GM12878 (cell line): Measurements from ENCODE around the gene CNR1. TPM values are rescaled to one million over a fixed set of nuclear protein-coding genes. Genes with fewer than 3 reads are reported as not detected.

Experiments
- ATAC-seq: fragments of 200-7000 bp; cut with Tn5 transposase; 3 replicates; pipeline ENCODE4 v1.9.1; 2020; ENCODE audit warnings: mild to moderate bottlenecking, moderate library complexity
- BruUV-seq: library from RNA; stranded (reverse); fragments of 400-500 nt; replicated peaks from 2 replicates; lab custom pipeline; 2021; lab: Mats Ljungman, UMichigan
- CTCF ChIA-PET: fragments of 300-600 bp; sonication (Branson Sonifier 250); formaldehyde crosslinking; extraction: SDS; loops from one replicate; lab custom pipeline; 2021; ENCODE audit warnings: inconsistent platforms; lab: Yijun Ruan, JAX
- POLR2A ChIA-PET: fragments of 350-600 bp; formaldehyde crosslinking; extraction: SDS; loops from one replicate; lab custom pipeline; 2021; ENCODE audit warnings: inconsistent platforms; lab: Charles Lee
- RAD21 ChIA-PET: fragments of 300-600 bp; sonication (Branson Sonifier 250); formaldehyde crosslinking; loops from one replicate; lab custom pipeline; 2023; ENCODE audit warnings: antibody characterized with exemption; ENCODE audit not compliant: unreplicated experiment; lab: Charles Lee
- SMC1A ChIA-PET: fragments of 300-600 bp; sonication (Branson Sonifier 250); formaldehyde crosslinking; loops from one replicate; lab custom pipeline; 2023; ENCODE audit not compliant: unreplicated experiment, uncharacterized antibody; lab: Charles Lee
- DNase-seq: peaks from one replicate; pipeline ENCODE4 v3.0.0-alpha.2; 2011; ENCODE audit warnings: low read depth, low spot score
- FAIRE-seq: peaks from 3 replicates; lab custom pipeline; 2011; peaks lifted over from hg19 to GRCh38; lab: Jason Lieb, UNC
- H2AFZ ChIP-seq: 2 replicates; pipeline ENCODE4 v1.6.0; 2011; ENCODE audit warnings: low read depth, low read length, control low read depth; ENCODE audit not compliant: control insufficient read depth
- H3K27ac ChIP-seq: 2 replicates; pipeline ENCODE4 v1.5.1; 2011; ENCODE audit warnings: control low read depth; ENCODE audit not compliant: control insufficient read depth, insufficient read depth
- H3K27me3 ChIP-seq, 2 experiments: replicated peaks in 1 of 2; 2 replicates each; pipeline versions ENCODE4 v1.6.0 to v1.6.1; 2011; ENCODE audit warnings: low read length in 1 of 2; ENCODE audit not compliant: control insufficient read depth in 2 of 2, insufficient read depth in 2 of 2
- H3K36me3 ChIP-seq, 2 experiments: 2 replicates each; pipeline ENCODE4 v1.5.1; 2011; ENCODE audit warnings: low read length in 1 of 2; ENCODE audit not compliant: control insufficient read depth in 2 of 2, insufficient read depth in 2 of 2
- H3K4me1 ChIP-seq: 2 replicates; pipeline ENCODE4 v1.6.1; 2011; ENCODE audit warnings: mild to moderate bottlenecking, low read length, moderate library complexity, mixed read lengths; ENCODE audit not compliant: control insufficient read depth, insufficient read depth
- H3K4me2 ChIP-seq: 2 replicates; pipeline ENCODE4 v1.6.0; 2011; ENCODE audit warnings: control low read depth; ENCODE audit not compliant: control insufficient read depth, insufficient read depth
- H3K4me3 ChIP-seq: fragments of 200-600 bp; sonication (generic); 2 replicates; pipeline ENCODE4 v1.5.1; 2016
- H3K79me2 ChIP-seq: 2 replicates; pipeline ENCODE4 v1.6.0; 2011; ENCODE audit warnings: low read length; ENCODE audit not compliant: control insufficient read depth, insufficient read depth
- H3K9ac ChIP-seq: 2 replicates; pipeline ENCODE4 v1.8.0; 2011; ENCODE audit warnings: low read length, control low read depth, mixed read lengths; ENCODE audit not compliant: control insufficient read depth, insufficient read depth
- H3K9me3 ChIP-seq: replicated peaks from 3 replicates; pipeline ENCODE4 v1.5.1; 2011; ENCODE audit warnings: mild to moderate bottlenecking, low read length; ENCODE audit not compliant: control insufficient read depth, insufficient read depth
- H4K20me1 ChIP-seq: 2 replicates; pipeline ENCODE4 v1.6.0; 2011; ENCODE audit not compliant: control insufficient read depth, insufficient read depth
- ASH2L ChIP-seq: fragments of 300-600, 200-600 bp; sonication (generic); IDR thresholded peaks from 2 replicates; pipeline ENCODE4 v1.6.1; 2017; ENCODE audit warnings: low read depth, mild to moderate bottlenecking, borderline replicate concordance
- BACH1 ChIP-seq: fragments of 450-650 bp; IDR thresholded peaks from 2 replicates; pipeline ENCODE4 v1.6.1; 2017; ENCODE audit warnings: mild to moderate bottlenecking, borderline replicate concordance
- BRCA1 ChIP-seq: IDR thresholded peaks from 2 replicates; pipeline ENCODE4 v1.6.1; 2011; ENCODE audit warnings: low read depth, low read length, improper control_type of control experiment
- CBX5 ChIP-seq: sonication (generic); IDR thresholded peaks from 2 replicates; pipeline ENCODE4 v1.6.1; 2016; ENCODE audit warnings: low read depth, moderate library complexity, mild to moderate bottlenecking, inconsistent platforms
- EED ChIP-seq: sonication (generic); IDR thresholded peaks from 2 replicates; pipeline ENCODE4 v1.6.1; 2016; ENCODE audit warnings: antibody characterized with exemption, low read depth
- IKZF2 ChIP-seq, 2 experiments: fragments of 450-650 bp; IDR thresholded peaks; 2 replicates each; pipeline ENCODE4 v1.6.1; 2017; ENCODE audit warnings: mild to moderate bottlenecking in 2 of 2, moderate library complexity in 2 of 2
- IRF4 ChIP-seq: IDR thresholded peaks from 2 replicates; pipeline ENCODE4 v1.6.1; 2011; ENCODE audit warnings: low read depth, low read length
- JUNB ChIP-seq: IDR thresholded peaks from 2 replicates; pipeline ENCODE4 v1.6.1; 2016; ENCODE audit warnings: antibody characterized with exemption, mild to moderate bottlenecking
- NRF1 ChIP-seq: conservative IDR thresholded peaks from 2 replicates; pipeline ENCODE4 v1.6.1; 2011; ENCODE audit warnings: mild to moderate bottlenecking, low read depth, low read length, improper control_type of control experiment
- TCF7 ChIP-seq: IDR thresholded peaks from 2 replicates; pipeline ENCODE4 v1.6.1; 2014; ENCODE audit warnings: antibody characterized with exemption, borderline replicate concordance
- ZNF384 ChIP-seq: IDR thresholded peaks from 2 replicates; pipeline ENCODE4 v1.6.1; 2012; ENCODE audit warnings: low read depth, mild to moderate bottlenecking, low read length, improper control_type of control experiment, borderline replicate concordance
- ZSCAN29 ChIP-seq: fragments of 450-650 bp; IDR thresholded peaks from 2 replicates; pipeline ENCODE4 v1.6.1; 2017; ENCODE audit warnings: mild to moderate bottlenecking, moderate library complexity
- WGBS: methylation state at CpG from one replicate; pipeline ENCODE4 v1.1.6; 2016; ENCODE audit warnings: low lambda C conversion rate; ENCODE audit not compliant: insufficient replicate concordance, insufficient coverage; ENCODE audit errors: missing lambda C conversion rate; 5-methylcytosine and 5-hydroxymethylcytosine counted together
- in situ Hi-C: fragments of 300-500 bp; cut with MboI; formaldehyde crosslinking; loops from 9 replicates; pipeline ENCODE4 v1.14.3; 2018; ENCODE audit warnings: mixed read lengths
- intact Hi-C: fragments of 100-400 bp; cut with micrococcal nuclease; formaldehyde crosslinking; loops from one replicate; pipeline ENCODE4 v1.14.2; 2022; ENCODE audit not compliant: unreplicated experiment
- polyA plus RNA-seq, 11 experiments: library from polyadenylated mRNA; depleted of rRNA in 4 of 11; unstranded in 6 of 11; stranded (reverse) in 5 of 11; fragments of >200 nt; fragmentation: Nextera tagmentation in 4 of 11; fragmentation: Illumina TruSeq in 1 of 11; extraction: Ambion mirVana in 4 of 11; extraction: Trizol in 1 of 11; gene quantifications; 1 replicate in 1 of 11; 2 replicates in 10 of 11; pipeline versions ENCODE4 v1.2.1 to v1.2.3, GENCODE V29; 2011 to 2016; ENCODE audit warnings: inconsistent platforms in 2 of 11, missing spikeins in 2 of 11, low read depth in 1 of 11
- total RNA-seq, 4 experiments: library from RNA; depleted of rRNA in 3 of 4; stranded (reverse); fragments of >200 nt in 3 of 4; fragmentation: Illumina TruSeq in 1 of 4; extraction: Trizol in 1 of 4; gene quantifications; 2 replicates each; pipeline versions ENCODE4 v1.2.1 to v1.2.3, GENCODE V29; 2013 to 2021
- TF ChIP-seq, protein P1 (sequence below): fragments of 450-650 bp; IDR thresholded peaks from 2 replicates; pipeline ENCODE4 v1.6.1; 2016; ENCODE audit warnings: mild to moderate bottlenecking
- TF ChIP-seq, protein P2 (sequence below): fragments of 150-350 bp; IDR thresholded peaks from 2 replicates; pipeline ENCODE4 v1.6.1; 2016; ENCODE audit warnings: low read depth, low read length
- TF ChIP-seq, protein P3 (sequence below): IDR thresholded peaks from 2 replicates; pipeline ENCODE4 v1.6.1; 2012; ENCODE audit warnings: low read length, inconsistent platforms
- TF ChIP-seq, protein P4 (sequence below): fragments of 450-650 bp; IDR thresholded peaks from 2 replicates; pipeline ENCODE4 v1.6.1; 2016; ENCODE audit warnings: mild to moderate bottlenecking

Gene CNR1
- total and polyA plus RNA-seq, 10 of the 15 experiments (the other 5 are each of a cell fraction or from before 2014, with no cell fraction given): 2.2 to 15.4 (median 8.5) TPM

DNA sequence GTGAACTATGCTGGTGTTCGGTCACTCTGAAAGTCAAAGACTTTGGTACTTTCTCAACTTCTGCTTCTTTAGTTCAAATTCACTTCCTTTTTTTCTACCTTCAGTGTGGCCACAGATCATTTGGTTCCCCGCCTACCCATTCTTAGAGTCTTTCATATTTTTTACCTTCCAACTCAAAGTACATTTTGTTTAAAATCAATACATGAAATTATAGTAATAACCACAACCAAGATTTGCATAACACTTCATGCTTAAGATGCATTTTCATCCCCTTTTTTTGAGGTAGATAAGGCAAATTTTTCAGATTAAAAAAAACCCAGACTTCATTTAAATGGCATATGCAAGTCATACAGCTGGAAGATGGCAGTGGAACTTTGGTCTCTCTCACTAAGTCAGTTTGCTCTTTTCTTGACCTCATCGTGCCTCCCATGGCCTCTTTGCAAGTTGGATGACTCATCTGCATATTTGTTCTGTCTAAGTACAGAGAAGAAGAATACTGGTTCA lies 11.9 kb upstream of the CNR1 start:
- no peak overlapping the region for H3K27ac ChIP-seq
- no peak for FAIRE-seq
- TF ChIP-seq IKZF2 (IDR thresholded peaks at IDR 0.05): peak; percentile 22 to 31; a peak in 1 of 4 replicates
- no peak for TF ChIP-seq IRF4
- no peak for TF ChIP-seq ASH2L
- TF ChIP-seq, protein P1, sequence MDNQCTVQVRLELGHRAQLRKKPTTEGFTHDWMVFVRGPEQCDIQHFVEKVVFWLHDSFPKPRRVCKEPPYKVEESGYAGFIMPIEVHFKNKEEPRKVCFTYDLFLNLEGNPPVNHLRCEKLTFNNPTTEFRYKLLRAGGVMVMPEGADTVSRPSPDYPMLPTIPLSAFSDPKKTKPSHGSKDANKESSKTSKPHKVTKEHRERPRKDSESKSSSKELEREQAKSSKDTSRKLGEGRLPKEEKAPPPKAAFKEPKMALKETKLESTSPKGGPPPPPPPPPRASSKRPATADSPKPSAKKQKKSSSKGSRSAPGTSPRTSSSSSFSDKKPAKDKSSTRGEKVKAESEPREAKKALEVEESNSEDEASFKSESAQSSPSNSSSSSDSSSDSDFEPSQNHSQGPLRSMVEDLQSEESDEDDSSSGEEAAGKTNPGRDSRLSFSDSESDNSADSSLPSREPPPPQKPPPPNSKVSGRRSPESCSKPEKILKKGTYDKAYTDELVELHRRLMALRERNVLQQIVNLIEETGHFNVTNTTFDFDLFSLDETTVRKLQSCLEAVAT: no peak
- no peak for TF ChIP-seq ZSCAN29
- no peak for TF ChIP-seq TCF7
- 0 out of 2 replicates have a peak, but pooled peaks have one; percentile 50 for TF ChIP-seq ZNF384
- 0 out of 2 replicates have a peak, but pooled peaks have one; percentile 59 for TF ChIP-seq CBX5
- no peak for TF ChIP-seq NRF1
- TF ChIP-seq, protein P2, sequence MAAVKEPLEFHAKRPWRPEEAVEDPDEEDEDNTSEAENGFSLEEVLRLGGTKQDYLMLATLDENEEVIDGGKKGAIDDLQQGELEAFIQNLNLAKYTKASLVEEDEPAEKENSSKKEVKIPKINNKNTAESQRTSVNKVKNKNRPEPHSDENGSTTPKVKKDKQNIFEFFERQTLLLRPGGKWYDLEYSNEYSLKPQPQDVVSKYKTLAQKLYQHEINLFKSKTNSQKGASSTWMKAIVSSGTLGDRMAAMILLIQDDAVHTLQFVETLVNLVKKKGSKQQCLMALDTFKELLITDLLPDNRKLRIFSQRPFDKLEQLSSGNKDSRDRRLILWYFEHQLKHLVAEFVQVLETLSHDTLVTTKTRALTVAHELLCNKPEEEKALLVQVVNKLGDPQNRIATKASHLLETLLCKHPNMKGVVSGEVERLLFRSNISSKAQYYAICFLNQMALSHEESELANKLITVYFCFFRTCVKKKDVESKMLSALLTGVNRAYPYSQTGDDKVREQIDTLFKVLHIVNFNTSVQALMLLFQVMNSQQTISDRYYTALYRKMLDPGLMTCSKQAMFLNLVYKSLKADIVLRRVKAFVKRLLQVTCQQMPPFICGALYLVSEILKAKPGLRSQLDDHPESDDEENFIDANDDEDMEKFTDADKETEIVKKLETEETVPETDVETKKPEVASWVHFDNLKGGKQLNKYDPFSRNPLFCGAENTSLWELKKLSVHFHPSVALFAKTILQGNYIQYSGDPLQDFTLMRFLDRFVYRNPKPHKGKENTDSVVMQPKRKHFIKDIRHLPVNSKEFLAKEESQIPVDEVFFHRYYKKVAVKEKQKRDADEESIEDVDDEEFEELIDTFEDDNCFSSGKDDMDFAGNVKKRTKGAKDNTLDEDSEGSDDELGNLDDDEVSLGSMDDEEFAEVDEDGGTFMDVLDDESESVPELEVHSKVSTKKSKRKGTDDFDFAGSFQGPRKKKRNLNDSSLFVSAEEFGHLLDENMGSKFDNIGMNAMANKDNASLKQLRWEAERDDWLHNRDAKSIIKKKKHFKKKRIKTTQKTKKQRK: no peak
- TF ChIP-seq BACH1: no peak
- TF ChIP-seq, protein P3, sequence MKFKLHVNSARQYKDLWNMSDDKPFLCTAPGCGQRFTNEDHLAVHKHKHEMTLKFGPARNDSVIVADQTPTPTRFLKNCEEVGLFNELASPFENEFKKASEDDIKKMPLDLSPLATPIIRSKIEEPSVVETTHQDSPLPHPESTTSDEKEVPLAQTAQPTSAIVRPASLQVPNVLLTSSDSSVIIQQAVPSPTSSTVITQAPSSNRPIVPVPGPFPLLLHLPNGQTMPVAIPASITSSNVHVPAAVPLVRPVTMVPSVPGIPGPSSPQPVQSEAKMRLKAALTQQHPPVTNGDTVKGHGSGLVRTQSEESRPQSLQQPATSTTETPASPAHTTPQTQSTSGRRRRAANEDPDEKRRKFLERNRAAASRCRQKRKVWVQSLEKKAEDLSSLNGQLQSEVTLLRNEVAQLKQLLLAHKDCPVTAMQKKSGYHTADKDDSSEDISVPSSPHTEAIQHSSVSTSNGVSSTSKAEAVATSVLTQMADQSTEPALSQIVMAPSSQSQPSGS: 0 out of 2 replicates have a peak, but pooled peaks have one; percentile 35
- no peak for TF ChIP-seq BRCA1
- peak; percentile 59 for TF ChIP-seq JUNB
- 0 out of 2 replicates have a peak, but pooled peaks have one; percentile 24 for TF ChIP-seq EED
- TF ChIP-seq, protein P4, sequence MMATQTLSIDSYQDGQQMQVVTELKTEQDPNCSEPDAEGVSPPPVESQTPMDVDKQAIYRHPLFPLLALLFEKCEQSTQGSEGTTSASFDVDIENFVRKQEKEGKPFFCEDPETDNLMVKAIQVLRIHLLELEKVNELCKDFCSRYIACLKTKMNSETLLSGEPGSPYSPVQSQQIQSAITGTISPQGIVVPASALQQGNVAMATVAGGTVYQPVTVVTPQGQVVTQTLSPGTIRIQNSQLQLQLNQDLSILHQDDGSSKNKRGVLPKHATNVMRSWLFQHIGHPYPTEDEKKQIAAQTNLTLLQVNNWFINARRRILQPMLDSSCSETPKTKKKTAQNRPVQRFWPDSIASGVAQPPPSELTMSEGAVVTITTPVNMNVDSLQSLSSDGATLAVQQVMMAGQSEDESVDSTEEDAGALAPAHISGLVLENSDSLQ: no peak

More for the DNA sequence above, 11.9 kb upstream of the CNR1 start:
- Histone ChIP-seq H3K9ac (no peak overlapping the region), H3K79me2 (no peaks in the 10 kb centered on the region), H3K9me3 (no peaks in the 10 kb centered on the region; the same call in 2 of the 3 replicates), H3K27me3 (no peaks in the 10 kb centered on the region), H3K4me1 (peaks cover 16% of the 10 kb centered on the region; the same call in 1 of the 2 replicates), H2AFZ (no peak overlapping the region), H3K36me3 (no peaks in the 10 kb centered on the region), H4K20me1 (no peaks in the 10 kb centered on the region), H3K4me3 (no peak overlapping the region), H3K4me2 (peak overlapping the region; percentile 9)
- in situ Hi-C loops: no loop called here
- intact Hi-C loops: loop anchor here (2.0 to 5.0 kb wide), 2 partner anchors 314 to 583 kb away; no protein-coding TSS in a partner anchor
- ChIA-PET POLR2A (no interaction called here), SMC1A (interaction anchor here (0.8 to 1.8 kb wide), 9 partner anchors 9 to 608 kb away, joined by 3 to 5 read pairs (median 4); partner anchors contain the start of gene CNR1), CTCF (interaction anchor here (0.6 to 1.2 kb wide), 4 partner anchors 9 to 927 kb away, joined by 3 to 4 read pairs (median 4); no protein-coding TSS in a partner anchor), RAD21 (interaction anchor here (1.0 to 1.9 kb wide), 6 partner anchors 10 to 452 kb away, joined by 3 to 7 read pairs (median 4); no protein-coding TSS in a partner anchor)
- no TSS peak for BruUV-seq
- ATAC-seq (peak; percentile 75), DNase-seq (peak; percentile 32)
- WGBS: 3% methylated on average over 2 of the region's 3 CpGs
